NCI-H2107 (cell line): ENCODE data around the gene PODNL1.

Source experiments
- DNase-seq: peaks from one replicate; lab custom pipeline; 2025; lab: John Stamatoyannopoulos, UW

PODNL1 gene

DNA sequence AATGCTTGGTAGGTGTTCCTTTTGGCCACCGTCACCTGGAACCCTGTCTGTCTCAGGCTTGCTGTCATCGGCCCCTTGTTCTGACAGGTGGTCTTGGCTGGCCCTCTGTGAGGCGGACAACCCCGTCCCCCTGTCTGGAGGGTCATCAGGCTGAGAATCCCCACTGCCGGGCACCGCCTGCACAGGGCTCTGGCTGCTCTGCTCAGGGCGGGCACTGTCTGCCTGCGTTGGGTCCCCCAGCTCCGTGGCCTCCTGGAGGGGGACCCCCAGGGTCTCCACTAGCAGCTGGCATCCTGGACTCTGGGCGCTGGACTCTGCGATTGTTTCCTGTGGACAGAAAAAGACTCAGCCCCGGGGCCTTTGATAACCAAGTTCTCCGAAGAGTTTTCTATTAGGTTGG is 48.1 kb downstream of the PODNL1 start:
- DNase-seq, result no peak

DNA sequence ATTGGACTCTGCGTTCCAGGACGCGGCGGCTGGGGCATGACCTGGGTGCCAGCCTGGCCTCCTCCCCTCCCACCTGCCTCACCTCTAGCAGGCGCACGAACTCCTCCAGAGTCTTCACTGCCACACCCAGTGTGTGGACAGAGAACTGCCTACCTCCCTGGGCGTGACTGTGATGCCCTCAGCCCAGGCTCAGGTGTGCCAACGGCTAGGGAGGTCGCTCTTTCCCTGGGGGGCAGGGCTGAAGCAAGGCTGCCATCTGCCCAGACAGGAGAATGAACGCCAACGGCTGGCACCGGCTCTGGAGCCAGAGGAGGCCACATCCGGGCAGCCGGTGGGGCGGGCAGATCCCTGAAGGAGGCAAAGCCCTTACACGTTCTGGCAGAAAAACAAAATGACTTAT is 49.9 kb downstream of the PODNL1 start:
- DNase-seq, result no peak

DNA sequence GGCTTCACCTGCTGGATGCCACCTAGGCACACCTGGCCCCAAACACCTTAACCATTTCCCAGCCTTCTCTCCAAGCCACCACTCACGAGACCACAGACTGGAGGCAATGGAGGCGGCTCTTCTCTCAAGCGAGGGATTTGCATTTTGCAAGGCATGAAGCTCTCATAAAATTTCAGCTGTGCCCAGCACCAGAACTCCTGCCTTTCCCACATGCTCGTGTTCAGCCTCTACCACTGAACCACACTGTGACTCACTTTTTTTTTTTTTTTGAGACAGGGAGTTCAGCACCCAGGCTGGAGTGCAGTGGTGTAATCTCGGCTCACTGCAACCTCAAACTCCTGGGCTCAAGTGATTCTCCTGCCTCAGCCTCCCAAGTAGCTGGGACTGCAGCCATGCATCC is 50.7 kb downstream of the PODNL1 start:
- no peak for DNase-seq

DNA sequence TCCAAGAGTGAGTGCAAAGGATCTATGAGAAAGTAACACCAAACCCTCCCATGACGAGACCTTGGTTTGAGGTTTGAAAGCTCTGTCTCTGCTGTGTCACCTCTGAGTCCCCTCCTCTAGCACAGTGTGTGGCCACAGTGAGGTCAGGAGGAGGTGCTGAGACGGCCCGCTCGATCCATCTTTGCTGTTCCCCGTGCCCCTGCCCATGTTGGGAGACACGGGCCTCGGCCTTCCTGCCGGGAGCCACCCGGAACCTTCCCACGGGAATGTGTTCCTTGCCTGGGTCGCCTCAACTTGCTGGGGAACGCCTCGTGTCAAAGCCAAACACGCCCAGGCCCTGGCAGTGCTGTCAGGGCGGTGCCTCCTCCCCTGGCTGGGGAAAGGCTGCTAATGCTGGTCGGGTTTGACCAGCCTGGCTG is 51.2 kb downstream of the PODNL1 start:
- DNase-seq, result no peak

DNA sequence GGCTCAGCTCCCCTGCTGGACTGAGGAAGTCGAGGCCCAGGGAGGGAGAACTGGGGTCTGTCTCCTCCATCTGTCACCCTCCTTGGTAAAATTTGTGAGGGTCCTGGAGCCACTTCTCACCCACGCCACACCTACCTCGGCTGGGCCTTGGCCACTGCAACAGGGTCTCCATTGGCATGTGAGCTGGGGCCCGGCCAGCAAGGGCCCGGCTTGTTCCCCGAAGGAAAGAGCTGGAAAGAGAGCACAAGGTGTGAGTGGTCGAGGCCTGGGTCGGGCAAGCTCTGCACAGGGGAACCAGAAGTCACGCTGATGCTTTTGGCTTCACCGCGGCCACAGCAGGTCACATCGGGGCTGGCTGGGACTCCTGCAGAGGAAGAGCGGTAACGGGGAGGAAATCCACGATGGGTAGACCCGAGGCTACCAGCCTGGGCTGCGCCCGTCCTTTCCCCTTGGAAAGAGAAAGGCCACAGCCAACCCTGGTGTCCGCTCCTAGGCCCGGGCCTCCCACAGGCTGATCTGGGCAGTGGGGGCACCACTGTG is 52.3 kb downstream of the PODNL1 start:
- DNase-seq, result no peak

DNA sequence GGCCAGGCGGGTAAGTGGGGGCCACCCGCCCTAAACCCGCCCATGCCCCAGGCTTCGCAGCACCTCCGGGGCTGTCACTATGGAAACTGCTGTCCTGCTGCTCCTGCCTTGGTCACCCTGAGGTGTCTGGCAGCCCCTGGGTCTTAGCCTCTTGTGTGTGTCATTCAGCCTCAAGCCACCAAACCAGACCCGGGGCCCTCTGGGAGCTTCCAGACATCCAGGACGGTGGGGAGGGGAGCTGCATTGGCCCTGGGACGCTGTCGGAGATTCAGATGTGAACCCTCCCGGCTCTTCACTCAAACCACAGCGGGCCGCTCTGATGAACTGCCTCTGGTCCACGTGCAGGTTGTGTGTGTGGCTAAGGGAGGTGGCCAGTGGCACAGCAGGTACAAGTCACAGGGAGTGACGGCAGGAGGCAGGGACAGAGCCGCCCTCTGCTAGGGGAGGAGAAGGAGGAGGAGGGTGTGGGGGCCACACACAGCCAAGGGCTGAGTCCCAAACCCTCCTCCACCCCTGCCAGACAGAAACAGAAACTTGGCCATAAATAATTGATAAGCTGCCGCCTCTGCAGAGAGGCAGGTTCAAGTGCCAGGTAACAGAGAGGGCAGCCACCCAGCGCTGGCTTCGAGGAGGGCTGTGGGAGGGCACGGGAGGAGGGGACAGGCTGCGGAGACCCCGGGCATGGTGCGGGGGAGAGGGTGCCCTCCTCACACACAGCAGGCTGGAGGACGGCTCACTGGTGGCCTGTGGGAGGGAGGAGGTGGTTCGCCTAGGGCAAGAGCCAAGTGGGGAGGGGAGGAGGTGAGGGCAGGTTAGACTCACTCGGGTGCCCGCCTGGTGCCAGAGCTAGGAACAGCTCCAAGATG is 53.3 kb downstream of the PODNL1 start:
- no peak for DNase-seq

DNA sequence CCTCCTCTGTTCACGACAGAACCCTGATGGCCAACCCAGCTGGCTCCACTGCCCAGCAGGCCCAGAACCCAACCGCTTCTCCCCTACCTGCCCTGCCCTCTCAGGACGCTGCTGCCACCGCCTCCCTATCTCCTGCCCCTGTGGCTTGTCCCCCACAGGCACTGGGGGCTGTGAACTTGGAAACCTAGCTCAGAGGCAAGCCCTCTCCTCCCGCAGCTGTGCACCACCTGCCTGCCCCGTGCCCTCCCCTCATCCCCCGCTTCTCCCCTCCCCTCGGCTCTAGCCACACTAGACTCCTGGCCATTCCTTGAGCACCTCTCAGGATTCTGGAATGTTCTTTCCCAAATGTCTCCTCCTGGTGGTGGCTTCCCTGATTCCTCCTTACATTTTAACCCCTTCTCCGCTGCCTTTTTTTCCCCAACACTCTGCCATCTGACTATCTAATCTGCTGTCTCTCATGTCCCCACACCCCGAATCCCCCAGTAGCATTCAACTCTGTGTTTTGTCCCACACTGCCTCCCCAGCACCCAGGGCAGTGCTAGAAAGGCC is 54.6 kb downstream of the PODNL1 start:
- no peak for DNase-seq

DNA sequence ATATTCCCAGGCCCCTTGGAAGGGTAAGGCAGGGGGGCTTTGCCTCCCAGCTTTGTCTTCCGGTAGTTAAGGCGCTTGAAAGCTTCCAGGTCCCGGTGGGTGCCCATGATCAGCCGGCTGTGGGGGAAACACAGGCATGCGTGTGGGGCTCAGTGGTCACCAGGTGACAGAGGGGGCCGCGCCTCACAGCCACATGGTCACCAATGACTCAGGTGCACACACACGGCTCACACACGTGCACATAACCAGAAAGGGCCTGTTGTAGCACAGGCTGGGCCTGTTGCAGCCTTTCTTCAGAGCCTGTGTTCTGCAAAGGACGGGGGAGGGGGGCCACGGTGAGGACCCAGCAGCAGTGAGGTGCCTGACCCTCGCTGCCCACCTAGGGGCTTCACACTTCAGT is 55.4 kb downstream of the PODNL1 start:
- DNase-seq, result no peak

DNA sequence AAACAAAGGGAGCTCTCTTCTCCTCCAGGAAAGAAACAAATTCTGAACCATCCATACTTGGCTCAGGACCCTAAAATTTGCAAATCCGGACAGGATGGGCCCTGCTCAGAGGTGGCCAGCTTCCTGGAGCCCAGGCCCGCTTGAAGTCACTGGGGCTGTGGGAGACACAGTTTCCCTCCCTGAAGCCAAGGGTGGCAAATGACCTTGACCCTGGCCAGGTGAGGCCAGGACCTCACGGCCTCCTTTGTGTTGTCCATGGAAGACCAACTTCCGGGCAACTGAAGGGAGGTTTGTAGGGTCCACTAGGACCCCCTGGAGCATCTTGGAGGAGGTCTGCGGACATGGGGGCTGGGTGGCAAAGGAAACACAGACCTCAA is 55.8 kb downstream of the PODNL1 start:
- no peak for DNase-seq

DNA sequence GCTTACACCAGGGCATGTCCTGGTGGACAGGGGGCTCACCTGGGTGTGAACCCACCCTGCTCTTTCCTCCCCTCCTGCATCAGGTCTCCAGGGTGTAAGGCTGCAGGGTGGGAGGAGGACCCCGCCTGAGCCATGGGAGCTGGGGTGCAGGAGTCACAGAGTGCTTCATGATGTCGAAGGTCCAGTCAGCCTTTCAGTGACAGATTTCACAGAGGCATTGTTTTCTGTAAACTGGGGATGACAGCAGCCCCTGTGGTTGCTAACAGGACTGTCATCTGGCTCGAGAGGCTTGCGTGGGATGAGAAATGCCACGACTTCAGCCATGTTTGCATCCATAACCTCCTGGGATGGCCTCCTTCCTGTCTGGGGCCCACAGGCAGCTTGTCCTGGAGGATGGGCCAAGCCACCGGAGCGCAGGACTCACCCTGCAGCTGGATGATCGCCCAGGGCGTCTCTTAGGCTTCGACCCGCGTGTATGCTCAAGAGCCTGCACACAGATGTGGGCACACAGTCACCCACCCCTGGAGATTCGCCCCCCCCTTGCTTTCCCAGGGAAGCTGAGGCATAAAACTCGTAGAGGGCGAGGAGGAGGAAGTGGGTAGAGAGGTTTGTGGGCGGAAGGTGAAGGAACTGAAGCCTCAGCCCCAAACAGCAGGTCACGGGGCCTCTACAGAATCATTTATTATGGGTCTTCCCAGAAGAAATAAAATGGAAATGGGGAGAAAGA is 56.4 kb downstream of the PODNL1 start:
- no peak for DNase-seq

DNA sequence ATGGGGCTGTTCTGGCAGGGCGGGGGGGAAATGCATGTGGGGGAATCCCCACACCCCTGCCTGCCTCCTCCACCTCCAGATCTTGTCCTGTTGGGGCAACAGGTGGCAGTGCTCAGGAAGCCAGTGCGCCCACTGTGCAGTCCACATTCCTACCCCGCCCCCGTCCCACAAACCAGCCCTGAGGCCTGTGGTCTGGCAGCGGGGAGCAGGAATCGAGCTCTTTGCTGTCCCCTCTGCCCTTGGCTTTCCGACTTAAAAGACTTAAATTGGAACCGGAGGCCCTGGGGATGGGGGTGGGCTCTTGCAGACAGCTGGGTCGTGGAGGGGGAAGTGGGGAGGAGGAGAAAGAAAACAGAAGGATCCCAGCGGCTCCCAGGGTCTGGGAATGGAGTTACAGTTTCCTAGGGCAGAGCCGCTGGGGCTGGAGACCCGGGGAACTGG is 56.9 kb downstream of the PODNL1 start:
- no peak for DNase-seq
